GM19238 (cell line): ENCODE results near the gene ZSCAN5C.
A peak's percentile ranks its signal among the peaks of the same experiment; 100 is the strongest.
"Not testable (repeated sequence)": the region's sequence is repeated elsewhere in the genome, so short reads cannot be mapped to it uniquely, and the experiment has no call there.

Experiments used
- DNase-seq: peaks from one replicate; pipeline ENCODE4 v3.0.0; 2011; ENCODE audit warnings: low spot score; ENCODE audit not compliant: insufficient read length

ZSCAN5C gene

DNA sequence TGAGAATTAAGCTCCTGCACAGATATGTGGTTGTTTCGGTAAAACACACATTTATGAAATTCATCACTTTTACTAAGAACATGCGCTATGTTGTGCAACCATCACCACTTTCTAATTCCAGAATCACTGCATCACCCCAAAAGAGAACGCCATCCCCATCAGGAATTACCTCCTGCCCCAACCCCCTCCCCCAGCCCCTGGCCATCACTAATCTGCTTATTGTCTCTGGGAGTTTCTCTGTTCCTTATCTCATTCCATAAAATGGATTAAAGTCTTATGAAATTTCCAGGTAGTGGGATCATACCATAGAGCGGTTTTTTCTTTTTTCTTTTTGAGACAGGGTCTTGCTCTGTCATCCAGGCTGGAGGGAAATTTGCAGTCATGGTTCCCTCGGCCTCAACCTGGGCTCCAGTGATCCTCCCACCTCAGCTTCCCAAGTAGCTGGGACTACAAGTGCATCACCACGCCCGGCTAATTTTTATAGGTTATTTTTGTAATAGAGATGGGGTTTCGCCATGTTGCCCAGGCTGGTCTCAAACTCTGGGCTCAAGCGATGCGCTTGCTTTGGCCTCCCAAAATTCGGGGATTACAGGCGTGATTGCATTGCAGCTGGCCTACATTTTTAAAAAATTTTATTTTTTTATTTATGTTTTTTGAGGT, 8.0 kb upstream of the ZSCAN5C start:
- DNase-seq = no peak

- not testable (repeated sequence) for DNase-seq
Observed at GRCh38 chr19:56197646-56198045, 4.4 kb upstream of the ZSCAN5C start, which contains the start of gene ZSCAN5B. TSS of gene ZSCAN5B (minus strand) at chr19:56197783. CDS start at chr19:56193052, 4,731 bp downstream.

GRCh38 chr19:56199687-56200086, 2.4 kb upstream of the ZSCAN5C start:
- no peak for DNase-seq

DNA sequence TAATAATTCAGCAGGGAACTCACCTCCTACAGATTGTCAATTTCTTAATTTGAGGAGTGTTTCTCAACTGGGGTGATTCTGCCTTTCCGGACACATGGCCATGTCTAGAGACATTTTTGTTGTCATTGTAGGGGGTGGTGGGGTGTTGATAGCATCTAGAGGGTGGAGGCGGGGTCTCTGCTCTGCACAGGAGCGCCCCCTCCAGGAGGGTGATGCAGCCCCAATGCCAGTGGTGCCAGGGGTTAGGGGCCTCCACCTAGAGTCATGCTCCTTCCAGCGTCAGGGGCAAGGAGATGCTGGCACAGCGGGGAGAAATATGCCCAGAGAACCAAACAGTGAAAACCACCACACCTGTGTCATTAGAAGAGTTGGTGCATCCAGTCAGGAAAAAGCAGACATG, 5.5 kb downstream of the ZSCAN5C start:
- DNase-seq = not testable (repeated sequence)

- no peak for DNase-seq
Observed at GRCh38 chr19:56209091-56209490, 7.0 kb downstream of the ZSCAN5C start.

GRCh38 chr19:56210036-56210435, 8.0 kb downstream of the ZSCAN5C start:
- DNase-seq = not testable (repeated sequence)

DNA sequence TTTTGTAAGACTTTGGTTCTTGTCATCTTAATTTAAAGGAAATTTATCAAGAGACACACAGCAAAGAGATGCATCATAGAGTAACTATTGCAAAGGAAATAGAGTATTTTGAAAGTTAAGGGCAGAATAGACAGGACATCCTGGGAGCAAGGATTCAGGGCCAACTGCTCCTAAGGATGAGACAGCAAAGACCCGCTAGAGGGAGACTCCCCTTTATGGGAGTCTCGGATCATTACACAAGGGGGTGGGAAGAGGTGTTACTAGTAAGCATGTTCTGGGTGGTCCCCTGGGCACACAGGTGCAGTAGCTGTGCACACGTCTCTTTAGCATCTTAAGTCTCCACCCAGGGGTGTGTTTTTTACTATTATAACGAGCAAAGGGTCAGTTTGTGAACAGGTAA, 9.6 kb downstream of the ZSCAN5C start:
- no peak for DNase-seq

GRCh38 chr19:56217039-56217949, 15.2 kb downstream of the ZSCAN5C start:
- no peak for DNase-seq

GRCh38 chr19:56218961-56219360, 16.9 kb downstream of the ZSCAN5C start:
- no peak for DNase-seq

DNA sequence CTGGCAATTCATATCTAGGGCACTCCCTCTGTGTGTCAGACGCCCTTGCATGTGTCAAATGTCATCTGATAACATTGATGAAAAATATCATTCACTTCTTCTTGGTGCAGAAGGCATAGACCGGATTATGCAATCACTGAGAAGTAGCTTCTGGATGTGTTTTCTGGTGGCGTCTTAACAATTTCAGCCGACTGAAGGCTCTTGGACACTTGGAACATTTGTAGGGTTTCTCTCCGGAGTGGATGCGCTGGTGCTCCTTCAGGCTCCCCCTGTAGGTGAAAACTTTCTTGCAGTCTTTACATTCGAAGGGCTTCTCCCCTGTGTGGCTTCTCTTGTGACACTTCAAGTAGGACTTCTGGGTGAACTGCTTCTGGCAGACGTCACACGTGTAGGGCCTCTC, 19.4 kb downstream of the ZSCAN5C start:
- not testable (repeated sequence) for DNase-seq

DNA sequence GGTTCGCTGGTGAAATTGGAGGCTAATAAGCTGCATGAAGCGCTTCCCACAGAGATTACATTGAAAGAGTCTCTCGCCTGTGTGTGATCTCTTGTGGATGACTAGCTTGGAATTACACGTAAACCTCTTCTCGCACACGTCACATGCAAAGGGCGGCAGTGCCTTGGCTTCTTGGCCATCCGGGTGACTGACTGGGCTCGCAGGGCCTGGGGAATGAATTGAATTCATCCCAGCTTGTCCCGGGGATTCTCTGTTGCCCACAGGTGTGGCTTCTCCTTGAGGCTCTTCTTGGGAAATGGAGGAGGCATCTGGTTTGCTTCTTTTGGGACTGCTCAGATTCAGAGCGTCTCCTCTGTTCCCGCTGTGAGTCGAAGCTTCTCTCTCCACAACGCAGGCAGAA, 19.8 kb downstream of the ZSCAN5C start:
- no peak for DNase-seq

- DNase-seq = no peak
Observed at GRCh38 chr19:56222901-56223300, 20.8 kb downstream of the ZSCAN5C start.

DNA sequence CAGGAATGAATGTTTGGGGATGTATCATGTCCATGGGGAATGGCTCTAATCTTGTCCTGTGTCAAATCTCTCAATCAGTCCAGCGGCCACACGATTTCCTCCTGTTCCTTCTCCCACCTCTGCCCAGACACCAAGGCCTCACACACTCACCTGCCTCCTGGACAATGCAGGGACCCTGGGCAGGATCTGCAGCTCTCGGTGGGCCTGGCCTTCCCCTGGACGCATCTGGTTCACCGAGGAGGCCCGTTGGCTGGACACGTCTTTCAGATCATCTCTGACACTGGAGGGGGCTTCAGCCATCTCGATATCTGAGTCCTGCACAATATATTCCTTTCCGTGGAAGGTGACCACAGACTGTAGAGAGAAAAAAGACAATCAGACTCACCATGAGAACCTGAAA, 21.4 kb downstream of the ZSCAN5C start:
- no peak for DNase-seq

- DNase-seq = no peak
Observed at GRCh38 chr19:56245121-56245740, 43.2 kb downstream of the ZSCAN5C start.

- DNase-seq = not testable (repeated sequence)
Observed at GRCh38 chr19:56245764-56246163, 43.7 kb downstream of the ZSCAN5C start.

GRCh38 chr19:56248736-56249338, 46.8 kb downstream of the ZSCAN5C start:
- not testable (repeated sequence) for DNase-seq

DNA sequence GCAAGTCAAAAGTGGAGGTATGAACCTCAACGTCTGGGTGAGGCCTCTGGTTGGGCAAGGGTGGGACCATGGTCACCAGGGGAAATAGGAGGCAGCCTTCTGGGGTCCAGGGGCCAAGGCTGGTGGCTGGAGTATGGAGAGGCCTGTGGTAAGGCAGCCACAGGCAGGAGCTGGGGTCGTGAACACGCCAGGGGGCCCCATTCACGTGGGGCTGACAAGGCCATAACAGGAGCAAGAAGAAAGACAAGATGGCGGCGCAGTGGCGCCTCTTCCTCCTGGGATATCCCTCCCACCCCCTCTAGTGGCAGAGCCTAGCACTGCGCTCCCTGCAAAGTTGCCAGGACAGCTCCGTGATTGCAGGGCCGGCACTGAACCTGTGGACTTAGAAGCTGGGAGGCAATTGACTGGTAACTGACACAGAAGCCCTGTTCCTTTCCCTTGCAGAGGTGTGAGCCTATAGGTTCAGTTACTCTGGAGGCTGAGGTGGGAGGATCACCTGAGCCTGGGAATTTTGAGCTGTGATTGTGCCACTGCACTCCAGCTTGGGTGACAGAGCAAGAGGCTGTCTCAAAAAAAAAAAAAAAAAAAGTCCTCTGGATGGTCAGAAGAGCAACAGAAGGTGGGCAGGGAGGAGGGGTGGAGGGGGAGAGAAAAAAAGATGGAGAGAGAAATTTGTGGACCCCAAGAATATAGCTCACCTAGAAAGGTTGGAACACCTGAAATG, 50.8 kb downstream of the ZSCAN5C start:
- peak; percentile 53 for DNase-seq

DNA sequence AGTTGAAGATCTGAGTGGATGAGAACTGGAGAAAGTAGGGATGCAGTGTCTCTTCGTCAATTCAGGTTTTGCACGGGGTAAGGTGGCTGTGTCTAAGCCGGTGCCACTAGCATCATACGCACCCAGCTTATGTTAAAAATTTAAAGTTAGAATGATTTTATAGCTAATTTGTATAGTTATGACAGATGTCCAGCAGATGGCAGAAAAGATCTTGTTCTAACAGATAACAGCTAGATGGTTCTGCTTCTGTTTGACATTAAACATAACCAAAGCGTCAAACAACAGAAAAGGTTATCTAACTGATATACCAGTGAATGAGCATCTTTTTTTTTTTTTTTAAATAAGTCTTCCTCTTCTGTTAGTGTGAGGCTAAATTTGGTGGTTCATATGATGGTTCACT, 51.7 kb downstream of the ZSCAN5C start:
- DNase-seq = peak; percentile 10

- DNase-seq = no peak
Observed at GRCh38 chr19:56258272-56258671, 56.2 kb downstream of the ZSCAN5C start.
